Bronchial smooth muscle cell (primary cell): ENCODE results near the gene DUSP11. TPM values are rescaled to one million over a fixed set of nuclear protein-coding genes. Genes with fewer than 3 reads are reported as not detected.

Experiments used
- total RNA-seq: library from RNA; depleted of rRNA; stranded (reverse); fragments of >200 nt; gene quantifications from 2 replicates; pipeline ENCODE4 v1.2.1, GENCODE V29; 2014

DUSP11 gene
- total RNA-seq: 17.0 and 23.8 TPM in 2 replicates

DNA sequence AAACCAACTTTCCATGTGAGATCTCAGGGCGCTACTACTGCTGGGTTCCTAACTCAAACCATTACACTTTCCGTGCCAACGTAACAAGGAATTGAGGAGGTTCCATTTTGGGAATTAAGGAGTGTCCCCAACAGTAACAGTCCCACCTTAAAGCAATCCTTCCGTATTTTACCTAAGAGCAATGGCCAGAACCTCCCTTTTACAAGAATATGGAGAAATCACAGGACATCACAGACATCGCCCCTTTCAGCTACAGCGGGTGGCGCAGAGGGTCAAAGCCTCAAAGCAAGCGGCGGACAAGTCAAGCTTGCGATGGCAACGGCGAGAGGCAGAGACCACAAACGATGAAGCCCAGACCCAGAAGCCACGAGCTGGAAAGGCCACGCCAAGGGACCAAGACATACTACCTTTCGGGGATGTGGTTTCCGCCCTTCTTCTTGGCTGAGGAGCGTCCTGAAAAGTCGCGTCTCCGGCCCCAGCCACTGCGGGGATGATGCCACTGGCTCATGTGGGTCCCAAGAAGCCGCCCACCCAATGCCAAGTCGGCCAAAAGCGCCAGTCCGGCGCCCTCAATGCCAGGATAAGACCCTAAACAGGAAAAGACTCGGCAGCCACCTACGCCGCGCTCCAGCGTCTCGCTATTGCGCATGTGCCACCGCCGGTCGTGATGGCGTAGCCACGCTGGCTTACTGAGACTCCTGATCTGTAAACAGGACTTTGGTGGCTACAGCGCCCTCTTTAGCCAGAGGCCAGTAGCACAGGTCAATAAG, at the start of gene DUSP11:
DUSP11 (minus strand) TSS at position 637 of the 770 bp plus-strand sequence; CDS start at position 508, 129 bp downstream.

DNA sequence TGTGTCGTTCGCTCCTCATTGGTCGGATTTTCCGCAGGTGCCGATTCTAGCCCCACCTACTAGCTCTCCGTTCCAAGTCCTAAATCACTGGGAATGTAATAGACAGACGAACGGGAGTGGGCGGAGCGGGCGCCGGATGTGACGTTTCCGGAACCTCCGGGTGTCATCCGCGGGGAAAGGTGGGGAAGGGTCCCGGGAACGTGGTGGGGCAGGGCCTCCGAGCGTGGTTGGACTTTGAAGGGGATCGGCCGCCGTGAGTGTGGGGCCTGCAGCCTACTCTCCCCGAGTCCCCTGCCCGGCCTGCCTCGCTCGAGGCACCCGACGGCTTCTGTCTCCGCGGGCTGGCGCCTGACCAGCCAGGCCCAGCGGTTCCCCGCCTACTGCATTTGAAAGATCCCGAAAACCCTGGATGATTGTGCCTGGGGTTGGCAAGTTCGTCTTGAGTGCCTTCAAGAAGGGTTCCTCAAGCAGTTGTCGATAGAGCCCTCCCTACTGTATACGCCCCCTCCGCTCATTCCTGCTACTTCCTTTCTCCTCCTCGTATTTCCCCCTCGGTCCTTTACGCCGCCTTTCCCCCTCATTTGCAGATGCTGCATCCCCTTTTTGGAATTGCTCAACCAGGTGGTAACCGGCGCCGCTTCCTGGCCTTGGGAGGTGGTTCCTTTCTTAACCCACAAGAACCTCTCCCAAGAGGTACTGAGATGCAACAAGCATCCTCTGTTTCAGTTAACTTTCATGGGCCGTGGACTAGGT, 49.1 kb upstream of the DUSP11 start, which contains the start of gene STAMBP:
STAMBP (plus strand) TSS at position 144 of the 753 bp plus-strand sequence. CDS start 1,896 bp downstream, outside the sequence.

DNA sequence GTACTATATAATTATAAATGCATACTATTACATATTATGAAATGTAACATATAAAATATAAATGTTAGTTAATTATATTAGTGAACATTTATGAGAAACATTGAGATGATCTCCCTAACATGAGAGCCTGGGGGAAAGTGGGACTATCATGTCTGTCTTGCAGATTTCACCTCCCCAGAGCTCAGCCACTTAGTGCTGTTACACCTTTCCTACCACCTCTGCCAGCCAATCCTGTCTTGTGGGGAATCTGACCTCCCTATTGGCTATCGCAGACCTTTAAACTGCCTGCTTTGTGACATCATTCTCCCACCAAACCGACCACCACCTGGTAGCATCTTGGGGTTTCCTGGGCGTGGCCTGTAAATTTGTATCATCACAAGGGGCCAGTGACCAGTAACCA, 4.0 kb upstream of the DUSP11 start, which contains the start of gene C2orf78:
C2orf78 (plus strand) TSS at position 301 of the 400 bp plus-strand sequence. CDS start 127 bp downstream, outside the sequence.

DNA sequence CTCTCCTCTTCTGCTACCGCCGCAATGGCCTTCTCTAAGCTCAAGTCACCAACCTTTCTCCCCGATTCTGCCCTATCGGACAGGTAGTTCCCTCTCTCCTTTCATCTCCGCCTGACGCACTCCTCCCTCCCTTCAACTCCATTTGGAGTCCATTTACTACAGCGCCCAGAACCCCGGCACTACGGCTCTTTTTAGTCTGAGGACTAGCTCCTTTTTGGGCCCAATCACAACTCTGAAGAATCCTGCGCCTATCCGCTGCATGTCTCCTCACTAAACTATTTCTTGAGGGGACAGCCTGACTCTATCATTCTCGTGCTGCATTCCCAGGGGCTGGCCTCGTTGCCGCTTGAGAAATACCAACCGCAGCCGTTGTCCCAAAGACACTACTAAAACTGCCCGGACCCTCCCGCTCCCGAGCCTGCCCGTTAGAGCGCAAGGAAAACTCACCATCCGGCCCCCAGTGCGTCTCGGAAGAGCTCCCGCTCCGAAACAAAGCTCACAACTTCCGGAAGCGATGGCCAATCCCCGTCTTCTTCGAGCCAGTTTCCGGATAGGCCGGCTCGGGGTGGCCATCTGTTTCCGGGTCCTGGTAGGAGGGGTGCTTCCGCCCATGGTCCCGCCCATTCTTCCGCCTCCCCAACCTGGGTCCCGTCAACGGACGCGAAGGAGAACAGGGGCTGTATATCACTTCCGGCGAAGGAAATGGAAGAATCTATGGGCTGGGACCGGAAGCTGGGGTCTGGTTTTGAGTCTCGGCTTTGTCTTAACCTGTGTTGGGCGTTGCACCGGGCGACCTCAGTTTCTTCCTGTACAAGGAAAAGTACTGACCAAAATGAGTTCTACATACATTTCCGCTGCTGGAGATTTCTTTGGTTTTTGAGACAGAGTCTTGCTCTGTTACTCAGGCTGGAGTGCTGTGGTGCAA, 42.8 kb downstream of the DUSP11 start, which contains the start of gene TPRKB:
TPRKB (minus strand) TSS at position 491 of the 925 bp plus-strand sequence. CDS start 2,776 bp downstream, outside the sequence.

Other genes with a start within 250 kb of the DUSP11 start
- not detected in 2 replicates for gene NAT8, start 137.7 kb downstream of the DUSP11 start, total RNA-seq
- 19.1 and 19.5 TPM in 2 replicates for gene TPRKB, start 42.8 kb downstream of the DUSP11 start, total RNA-seq
- not detected in 2 replicates for gene C2orf78, start 4.1 kb upstream of the DUSP11 start, total RNA-seq
- gene STAMBP, start 48.9 kb upstream of the DUSP11 start, total RNA-seq: 17.0 and 18.7 TPM in 2 replicates
- gene ACTG2, start 112.9 kb upstream of the DUSP11 start, total RNA-seq: 0.60 and 0.95 TPM in 2 replicates
- 21.6 and 35.6 TPM in 2 replicates for gene DGUOK, start 146.8 kb upstream of the DUSP11 start, total RNA-seq
- 1.7 and 2.8 TPM in 2 replicates for gene TET3, start 204.8 kb upstream of the DUSP11 start, total RNA-seq